ENCODE measurements around the gene LSAMP. TPM values are rescaled to one million over a fixed set of nuclear protein-coding genes. Genes with fewer than 3 reads are reported as not detected.

The LSAMP gene
- total RNA-seq, 1 donor from 2014 or later = 7.9 TPM

- no peak for DNase-seq
These were observed 95.1 kb downstream of the LSAMP start for GRCh38 chr3:116350119-116350733.

GRCh38 chr3:116348216-116348615 lies 97.1 kb downstream of the LSAMP start:
- DNase-seq = no peak

GRCh38 chr3:116342499-116342898 lies 102.8 kb downstream of the LSAMP start:
- DNase-seq = no peak

- DNase-seq = no peak
These were observed 103.4 kb downstream of the LSAMP start for GRCh38 chr3:116341899-116342298.

- no peak for DNase-seq
These were observed 103.9 kb downstream of the LSAMP start for GRCh38 chr3:116341381-116341780.

GRCh38 chr3:116340680-116341216 lies 104.5 kb downstream of the LSAMP start:
- DNase-seq = no peak

- DNase-seq = peak; percentile 82
These were observed 105.8 kb downstream of the LSAMP start for GRCh38 chr3:116339441-116340028.

GRCh38 chr3:116338713-116339112 lies 106.6 kb downstream of the LSAMP start:
- DNase-seq = no peak

GRCh38 chr3:116337229-116337628 lies 108.1 kb downstream of the LSAMP start:
- no peak for DNase-seq

GRCh38 chr3:116331380-116331779 lies 113.9 kb downstream of the LSAMP start:
- no peak for DNase-seq

- DNase-seq = no peak
These were observed 122.4 kb downstream of the LSAMP start for GRCh38 chr3:116322750-116323375.

- DNase-seq = no peak
These were observed 126.9 kb downstream of the LSAMP start for GRCh38 chr3:116318370-116318769.

- no peak for DNase-seq
These were observed 128.5 kb downstream of the LSAMP start for GRCh38 chr3:116316771-116317170.

- no peak for DNase-seq
These were observed 130.8 kb downstream of the LSAMP start for GRCh38 chr3:116314476-116314875.

- no peak for DNase-seq
These were observed 138.6 kb downstream of the LSAMP start for GRCh38 chr3:116306720-116307119.

GRCh38 chr3:116306149-116306548 lies 139.1 kb downstream of the LSAMP start:
- DNase-seq = no peak

GRCh38 chr3:116302087-116302747 lies 143.1 kb downstream of the LSAMP start:
- DNase-seq = no peak

- no peak for DNase-seq
These were observed 143.9 kb downstream of the LSAMP start for GRCh38 chr3:116301422-116301821.

GRCh38 chr3:116300226-116300625 lies 145.1 kb downstream of the LSAMP start:
- DNase-seq = no peak

- no peak for DNase-seq
These were observed 145.6 kb downstream of the LSAMP start for GRCh38 chr3:116299646-116300081.

GRCh38 chr3:116298151-116298550 lies 147.1 kb downstream of the LSAMP start:
- no peak for DNase-seq

- DNase-seq = no peak
These were observed 154.1 kb downstream of the LSAMP start for GRCh38 chr3:116291141-116291540.

GRCh38 chr3:116288485-116288884 lies 156.8 kb downstream of the LSAMP start:
- DNase-seq = peak; percentile 73

Measured in skin of body (tissue), 2 donors.